GM12874 (cell line): Measurements from ENCODE around the gene SMKR1.

ENCODE experiments used
- TF ChIP-seq, protein P1 (sequence below): IDR thresholded peaks from 2 replicates; pipeline ENCODE4 v1.5.1; 2011; ENCODE audit warnings: low read depth, mild to moderate bottlenecking, control low read depth, low read length, moderate library complexity; ENCODE audit not compliant: insufficient read depth

Gene SMKR1

DNA sequence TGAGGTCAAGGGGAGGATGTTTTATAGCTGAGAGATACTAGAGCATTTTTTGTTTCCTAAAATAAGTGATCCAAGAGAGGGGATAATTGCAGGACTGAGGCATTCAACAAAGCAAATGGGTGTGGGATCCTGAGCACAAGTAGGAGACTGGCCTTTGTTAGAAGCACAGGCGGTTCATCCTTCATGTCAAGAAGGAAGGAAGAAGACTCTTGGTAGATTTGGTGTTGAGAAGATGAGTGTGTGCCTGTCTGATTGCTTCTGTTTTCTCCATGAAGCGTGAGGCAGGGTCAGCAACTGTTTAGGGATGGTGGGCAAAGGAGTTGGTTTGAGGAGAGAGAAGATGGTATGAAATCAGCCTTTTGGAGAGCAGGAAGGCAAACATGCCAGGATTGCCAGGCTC lies 40.5 kb upstream of the SMKR1 start:
- TF ChIP-seq, protein P1, sequence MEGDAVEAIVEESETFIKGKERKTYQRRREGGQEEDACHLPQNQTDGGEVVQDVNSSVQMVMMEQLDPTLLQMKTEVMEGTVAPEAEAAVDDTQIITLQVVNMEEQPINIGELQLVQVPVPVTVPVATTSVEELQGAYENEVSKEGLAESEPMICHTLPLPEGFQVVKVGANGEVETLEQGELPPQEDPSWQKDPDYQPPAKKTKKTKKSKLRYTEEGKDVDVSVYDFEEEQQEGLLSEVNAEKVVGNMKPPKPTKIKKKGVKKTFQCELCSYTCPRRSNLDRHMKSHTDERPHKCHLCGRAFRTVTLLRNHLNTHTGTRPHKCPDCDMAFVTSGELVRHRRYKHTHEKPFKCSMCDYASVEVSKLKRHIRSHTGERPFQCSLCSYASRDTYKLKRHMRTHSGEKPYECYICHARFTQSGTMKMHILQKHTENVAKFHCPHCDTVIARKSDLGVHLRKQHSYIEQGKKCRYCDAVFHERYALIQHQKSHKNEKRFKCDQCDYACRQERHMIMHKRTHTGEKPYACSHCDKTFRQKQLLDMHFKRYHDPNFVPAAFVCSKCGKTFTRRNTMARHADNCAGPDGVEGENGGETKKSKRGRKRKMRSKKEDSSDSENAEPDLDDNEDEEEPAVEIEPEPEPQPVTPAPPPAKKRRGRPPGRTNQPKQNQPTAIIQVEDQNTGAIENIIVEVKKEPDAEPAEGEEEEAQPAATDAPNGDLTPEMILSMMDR = no peak

DNA sequence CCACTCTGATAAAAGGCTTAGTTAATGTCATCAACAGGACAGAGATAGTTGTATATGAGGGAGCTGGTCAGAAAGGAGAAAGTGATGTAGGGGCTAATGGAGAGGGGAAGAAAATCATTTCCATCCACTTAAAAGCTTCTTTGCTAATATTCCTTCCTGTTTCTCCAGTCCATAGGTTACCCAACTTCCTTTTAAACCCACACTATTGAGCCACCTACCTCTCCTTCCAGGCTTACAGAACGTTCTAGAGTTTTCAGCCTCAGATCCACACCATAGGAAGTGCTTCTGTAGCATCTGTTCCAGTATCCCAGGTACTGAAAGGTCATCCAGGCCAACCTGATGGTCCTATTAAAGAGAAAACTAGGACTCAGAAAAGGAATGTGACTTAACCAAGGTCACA lies 39.9 kb upstream of the SMKR1 start:
- TF ChIP-seq, protein P1 = no peak

DNA sequence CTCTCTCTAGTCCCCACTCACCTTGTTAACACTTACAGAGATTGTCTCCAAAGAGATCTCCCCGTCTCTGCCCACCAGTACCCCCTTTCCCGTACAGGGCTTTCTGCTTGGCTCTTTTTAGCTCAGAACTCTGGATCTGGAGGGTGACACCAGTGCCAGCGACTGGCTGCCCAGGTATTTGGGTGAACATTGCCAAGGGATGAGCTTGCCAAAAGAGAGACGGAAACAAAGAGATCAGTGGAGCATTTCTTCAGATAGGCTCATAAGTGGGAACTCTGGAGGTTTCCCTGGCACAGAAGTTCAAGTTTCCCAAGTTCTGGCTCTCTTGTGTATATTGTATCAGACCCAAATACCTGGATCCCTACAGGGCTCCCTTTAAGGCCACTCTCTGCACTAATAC lies 38.1 kb upstream of the SMKR1 start:
- TF ChIP-seq, protein P1 = no peak

DNA sequence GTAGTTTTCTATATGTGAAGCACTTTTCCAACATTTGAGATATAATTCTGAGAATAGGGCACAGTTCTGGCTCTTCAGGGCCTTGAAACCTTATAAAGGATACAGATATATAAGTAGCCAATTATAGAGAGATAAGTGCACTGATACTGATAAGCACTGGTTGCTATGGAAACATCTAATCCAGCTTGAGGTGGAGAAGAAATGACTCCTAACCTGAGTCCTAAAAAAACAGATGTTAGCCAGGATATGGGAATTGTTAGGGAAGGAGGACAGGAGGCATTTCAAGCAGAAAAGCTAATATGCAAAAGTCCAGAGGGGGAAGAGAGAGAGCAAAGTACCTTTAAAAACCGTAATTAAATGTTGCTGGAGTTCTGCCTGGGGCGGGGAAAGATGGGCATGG lies 37.3 kb upstream of the SMKR1 start:
- TF ChIP-seq, protein P1 = no peak

DNA sequence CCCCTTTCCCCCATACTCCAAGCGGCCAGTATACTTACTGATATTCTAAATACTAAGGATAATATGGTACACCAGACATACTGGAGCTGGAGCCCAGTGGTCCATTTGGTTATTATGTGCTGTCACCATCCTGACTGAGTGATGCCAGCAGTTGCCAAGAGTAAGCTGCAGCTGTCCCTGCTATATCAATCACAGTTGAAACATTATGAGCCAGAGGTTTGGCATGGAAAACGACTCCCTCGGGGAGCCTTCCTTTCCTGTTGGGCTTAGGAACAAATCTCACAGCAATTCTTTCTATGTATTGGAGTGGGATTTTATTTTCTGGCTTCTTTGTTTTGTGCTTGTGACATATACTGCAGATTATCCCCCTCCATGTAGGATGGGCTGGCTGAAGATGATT lies 35.5 kb upstream of the SMKR1 start:
- TF ChIP-seq, protein P1 = no peak

DNA sequence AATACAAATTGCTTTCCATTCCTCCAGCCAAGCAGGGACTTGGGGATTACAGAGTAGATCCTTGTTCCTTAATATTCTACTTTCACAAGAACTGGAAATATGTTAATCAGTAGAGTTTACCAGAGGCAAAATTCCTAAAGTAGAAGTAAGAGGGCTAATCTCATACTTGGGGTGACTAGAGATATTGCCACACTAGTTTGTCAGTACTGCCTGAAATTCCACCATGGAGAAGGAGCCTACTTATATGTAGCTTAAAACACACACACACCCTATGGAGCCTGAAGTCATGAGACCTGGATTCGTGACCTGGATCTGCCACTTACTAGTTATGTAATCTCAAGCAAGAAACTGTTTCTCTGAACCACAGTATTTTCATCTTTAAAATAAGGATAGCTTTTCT lies 34.2 kb upstream of the SMKR1 start:
- TF ChIP-seq, protein P1 = no peak

DNA sequence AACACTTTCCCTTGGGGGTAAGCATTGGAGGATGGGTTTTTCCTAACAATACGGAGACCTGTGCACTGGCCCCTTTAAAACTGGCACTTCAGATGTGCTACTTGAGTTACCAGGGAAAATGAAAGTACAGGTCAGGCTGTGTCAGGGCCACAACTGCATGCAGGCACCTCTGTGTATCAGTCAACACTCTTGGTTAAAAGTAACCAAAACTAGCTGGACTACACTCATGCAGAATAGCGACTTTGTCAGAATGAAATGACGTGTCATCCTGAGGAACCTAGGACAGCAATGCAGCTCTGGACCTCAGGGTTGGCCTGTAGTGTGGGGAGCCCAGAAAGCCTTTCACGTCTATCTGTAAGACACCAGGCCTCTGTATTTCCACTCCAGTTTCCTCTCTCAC lies 33.8 kb upstream of the SMKR1 start:
- TF ChIP-seq, protein P1 = no peak

DNA sequence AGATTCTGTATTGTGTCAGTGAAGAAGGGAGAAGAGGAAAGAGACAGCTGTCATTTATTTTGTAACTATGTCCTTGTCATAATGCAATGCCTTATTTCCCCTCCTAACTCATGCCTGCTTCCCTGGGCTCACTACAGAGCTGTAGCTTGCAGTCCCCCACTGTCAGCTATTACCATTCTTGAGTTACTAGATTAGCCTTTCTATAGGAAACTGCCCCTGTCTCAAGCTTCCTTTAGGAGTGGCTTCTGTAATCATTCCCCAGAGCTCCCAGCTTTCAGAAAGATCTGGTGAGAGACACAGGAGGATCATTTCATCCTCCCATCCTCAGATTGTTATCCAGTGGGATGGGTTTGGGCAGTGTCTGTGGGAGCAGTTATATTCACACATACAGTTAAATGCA lies 32.4 kb upstream of the SMKR1 start:
- TF ChIP-seq, protein P1 = no peak
